Smooth muscle cell of the umbilical artery (primary cell): ENCODE measurements around the gene GPATCH2. TPM values are rescaled to one million over a fixed set of nuclear protein-coding genes. Genes with fewer than 3 reads are reported as not detected.

Source experiments
- total RNA-seq: library from RNA; depleted of rRNA; stranded (reverse); fragments of >200 nt; gene quantifications from 2 replicates; pipeline ENCODE4 v1.2.3, GENCODE V29; 2014

Gene GPATCH2
- 20.5 and 20.6 TPM in 2 replicates for total RNA-seq

DNA sequence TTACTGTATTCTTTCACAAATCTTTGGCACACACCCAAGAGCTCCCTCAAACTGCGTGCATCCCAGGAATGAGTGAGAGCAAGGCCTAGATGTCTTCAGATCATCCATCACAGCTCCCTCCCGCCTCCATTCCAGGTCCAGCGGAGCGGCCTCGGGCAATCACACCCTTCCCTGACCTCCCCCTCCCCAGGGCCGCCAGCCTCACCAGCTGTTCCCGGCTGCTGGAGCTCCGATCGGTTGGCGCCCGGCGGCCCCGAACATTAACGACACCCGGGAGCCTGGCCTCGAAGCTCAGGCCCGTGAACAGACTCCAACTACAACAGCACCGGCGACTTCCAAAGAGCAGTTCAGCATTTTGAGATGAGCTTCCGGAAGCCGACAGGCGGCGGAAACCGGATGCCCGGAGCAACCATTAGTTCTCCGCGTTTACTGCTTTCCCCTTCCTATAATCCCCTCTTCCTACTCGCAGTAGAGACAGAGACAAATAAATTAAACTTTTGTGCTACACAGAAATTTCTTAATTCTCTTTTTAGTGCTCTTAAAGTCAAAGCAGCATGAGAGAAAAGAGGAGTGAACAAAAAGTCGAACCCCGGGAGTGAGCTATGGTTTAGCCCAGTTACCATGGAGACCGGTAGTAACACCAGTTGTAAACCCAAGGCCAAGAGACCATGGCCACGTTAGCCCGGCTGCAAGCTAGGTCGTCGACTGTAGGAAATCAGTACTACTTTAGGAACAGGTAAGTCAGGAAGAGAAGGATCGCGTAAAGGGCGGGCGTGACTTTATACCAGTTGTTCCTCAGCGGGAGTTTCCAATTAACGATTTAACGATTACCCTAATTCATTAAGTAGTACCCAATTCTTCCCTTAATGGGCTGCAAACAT, at the start of gene GPATCH2, which contains the start of gene SPATA17:
GPATCH2 (minus strand) TSS at position 380 of the 881 bp plus-strand sequence; CDS start at position 261, 119 bp downstream.
SPATA17 (plus strand) TSS at position 634 of the 881 bp plus-strand sequence; CDS start at position 669, 35 bp downstream.

Other genes with a start within 250 kb of the GPATCH2 start
- gene SPATA17, start 254 bp upstream of the GPATCH2 start, total RNA-seq = 0.30 and 0.55 TPM in 2 replicates